HK-2 (cell line): ENCODE results near the gene HOXA11.
A peak's percentile ranks its signal among the peaks of the same experiment; 100 is the strongest.

ENCODE experiments used
- DNase-seq: peaks from one replicate; pipeline ENCODE4 v3.0.0-alpha.2; 2018; ENCODE audit not compliant: unreplicated experiment

The HOXA11 gene

DNA sequence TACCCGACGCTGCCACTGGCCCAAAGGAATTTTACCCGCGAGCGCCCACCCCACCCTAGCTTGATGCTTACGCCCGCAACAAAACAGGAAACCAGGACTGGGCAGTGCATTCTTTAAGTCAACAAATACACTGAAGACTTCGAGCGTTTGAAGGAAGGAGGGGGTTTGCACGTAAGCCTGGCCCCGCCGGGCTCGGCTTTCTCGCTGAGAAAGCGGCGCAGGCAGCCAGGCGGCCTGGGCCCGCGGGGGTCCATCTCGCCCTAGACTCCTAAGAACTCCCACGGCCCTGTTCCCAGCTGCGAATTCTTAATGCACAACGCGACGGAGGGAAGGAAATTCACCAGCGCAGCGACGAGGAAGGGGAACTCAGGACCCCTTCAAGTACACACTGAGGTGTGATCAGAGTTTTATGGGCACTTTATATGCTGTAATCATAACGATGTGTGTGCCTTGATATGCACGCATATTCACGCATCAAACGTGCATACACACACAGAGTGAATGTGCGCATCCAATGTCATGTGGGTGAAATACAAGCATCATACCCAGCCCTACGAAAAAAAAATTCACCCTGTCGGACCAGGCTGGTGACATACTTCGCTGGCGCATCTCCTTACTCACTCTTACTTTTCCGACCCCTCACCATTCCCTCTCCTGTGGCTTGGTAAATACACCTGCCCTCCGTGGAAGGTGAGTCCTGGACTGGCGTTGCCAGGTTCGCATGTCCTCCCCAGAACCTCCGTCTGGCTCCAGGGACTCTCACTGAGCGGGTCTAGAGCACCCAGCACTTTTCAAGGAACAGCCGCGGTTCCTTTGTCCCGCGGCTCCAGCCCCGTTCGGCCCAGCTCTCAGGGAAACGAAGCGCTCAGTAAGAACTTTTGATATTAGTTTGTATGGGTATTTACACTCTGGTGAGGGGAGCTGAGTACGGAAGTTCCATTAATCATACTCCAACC, 20.6 kb upstream of the HOXA11 start:
- no peak for DNase-seq

DNA sequence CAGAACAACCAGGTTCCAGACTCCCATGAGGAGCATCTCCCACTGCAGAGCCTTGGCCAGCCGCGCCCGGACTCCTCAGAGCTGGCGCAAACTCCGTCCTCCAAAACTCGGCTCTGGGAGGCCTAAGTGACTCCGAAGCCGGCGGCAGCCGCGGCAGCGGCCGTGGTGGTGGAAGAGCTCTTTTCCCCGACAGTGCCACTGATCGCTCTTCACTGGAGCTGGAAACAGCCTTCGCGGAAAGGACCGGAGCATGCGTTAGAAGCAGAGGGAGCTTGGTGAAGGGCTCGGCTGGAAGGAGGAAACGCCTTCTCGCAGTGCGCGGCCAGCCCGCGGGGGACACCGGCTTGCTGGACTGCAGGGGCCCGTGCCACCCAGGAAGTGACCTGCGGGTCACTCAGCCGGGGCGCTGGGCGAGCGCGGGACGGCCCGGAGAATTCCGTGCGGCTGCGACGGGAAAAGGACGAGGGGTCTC, 19.9 kb upstream of the HOXA11 start:
- no peak for DNase-seq

DNA sequence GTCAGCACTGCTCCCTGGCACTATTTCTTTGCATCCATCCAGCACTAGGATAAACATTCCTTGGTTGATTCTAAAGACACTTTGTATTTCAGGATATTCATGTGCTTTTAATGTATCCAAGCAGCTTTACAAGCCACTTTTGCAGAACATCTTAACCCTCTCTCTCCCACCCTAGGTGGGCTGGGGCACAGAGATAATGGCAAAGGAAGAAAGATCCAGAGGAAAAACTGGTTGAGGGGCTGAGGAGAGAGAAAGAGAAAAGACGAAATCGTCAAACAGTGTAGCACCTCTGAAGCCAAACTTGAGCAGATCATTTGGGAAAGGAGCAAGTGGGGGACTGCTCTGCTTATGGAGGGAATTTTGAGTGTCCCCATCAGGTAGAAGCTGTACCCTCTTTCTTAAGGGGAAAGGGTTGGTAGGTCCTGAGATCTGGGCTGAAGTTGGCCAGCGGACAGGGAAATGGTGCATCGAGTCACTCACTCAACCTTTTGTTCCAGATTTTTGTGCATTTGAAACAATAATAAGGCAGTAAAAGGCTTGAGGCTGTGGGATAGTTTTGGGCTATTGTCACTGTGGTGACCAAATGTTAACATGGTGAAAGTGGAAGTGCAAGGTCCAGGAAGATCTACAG, 19.0 kb upstream of the HOXA11 start:
- DNase-seq, result no peak

DNA sequence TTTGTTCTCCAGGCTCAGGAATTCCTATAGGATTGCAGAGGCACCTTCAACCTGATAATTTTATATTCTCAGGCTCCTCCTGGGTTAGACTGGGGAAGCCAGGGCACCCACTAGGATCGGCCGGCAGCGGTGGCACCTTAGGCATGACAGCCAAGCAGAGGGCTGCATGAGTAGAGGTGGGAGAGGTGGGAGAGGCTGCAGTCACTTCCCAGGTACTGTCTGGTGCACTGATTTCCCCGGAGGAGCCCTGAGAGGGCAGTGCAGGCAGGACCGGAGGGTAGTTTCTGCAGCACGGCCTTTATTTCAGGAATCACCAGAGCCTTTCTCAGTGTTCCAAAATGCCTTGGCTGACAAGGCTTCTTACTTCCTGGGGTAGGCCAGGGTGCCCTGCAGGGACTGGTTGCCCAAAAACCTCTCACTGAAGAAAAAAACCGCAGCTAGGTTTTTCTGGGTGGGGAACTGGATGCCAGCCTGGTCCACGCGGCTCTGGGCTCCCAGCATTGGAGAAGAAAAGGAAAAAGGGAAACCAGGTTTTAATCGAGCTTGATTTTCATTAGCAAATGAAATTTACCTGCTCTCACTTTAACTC, 18.4 kb upstream of the HOXA11 start:
- no peak for DNase-seq

DNA sequence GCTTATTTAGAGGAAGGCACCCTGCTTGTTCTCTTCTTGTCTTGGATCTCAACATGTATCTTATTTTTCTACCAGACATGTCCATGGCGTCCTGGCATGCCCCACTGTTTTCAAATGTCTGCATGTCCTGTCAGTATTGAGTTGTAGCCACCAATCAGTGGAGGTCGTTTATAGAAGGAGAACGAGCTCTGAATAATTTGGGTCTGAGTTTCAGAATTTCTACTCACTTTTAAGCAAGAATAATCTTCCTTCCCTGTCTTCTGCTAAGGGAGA, 17.8 kb upstream of the HOXA11 start:
- DNase-seq, result no peak

DNA sequence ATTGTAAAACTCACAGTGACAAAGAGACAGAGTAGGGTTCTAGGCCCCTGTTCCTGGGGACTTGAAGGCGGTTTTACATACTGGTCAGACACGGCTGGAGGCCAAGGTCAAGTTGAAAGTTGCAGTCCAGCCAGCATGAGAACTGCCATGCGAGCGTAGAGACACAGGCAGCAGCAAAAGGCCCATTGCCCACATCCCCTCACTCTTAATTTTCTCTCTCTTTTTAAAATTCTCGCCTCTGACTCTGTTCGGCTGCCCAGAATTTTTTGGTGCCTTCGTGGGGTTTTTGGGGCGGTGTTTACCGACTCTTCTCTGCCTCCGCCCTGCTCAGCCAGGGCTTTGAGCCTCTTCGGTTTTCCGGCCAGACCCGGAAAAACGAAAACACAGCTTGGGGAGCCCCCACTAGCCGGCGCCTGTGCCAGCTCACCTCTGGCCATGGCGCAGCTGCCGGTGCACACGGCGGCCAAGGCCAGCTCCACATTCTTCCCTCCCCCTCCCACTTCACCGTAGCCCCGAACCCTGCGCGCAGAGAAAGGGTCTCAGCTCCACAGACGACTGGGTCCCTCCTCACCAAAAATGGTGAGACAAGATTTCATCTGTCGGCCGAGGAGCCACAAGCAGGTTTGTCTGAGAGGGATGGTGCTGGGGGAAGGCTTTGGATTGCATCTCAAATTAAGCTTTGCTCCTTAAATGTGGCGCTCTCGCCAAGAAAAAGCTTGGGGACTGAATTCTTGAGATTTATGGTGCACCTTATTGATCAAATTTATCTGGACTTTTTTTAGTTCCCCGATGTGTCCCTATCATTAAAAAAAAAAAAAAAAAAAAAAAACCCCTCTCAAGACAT, 17.2 kb upstream of the HOXA11 start:
- no peak for DNase-seq

DNA sequence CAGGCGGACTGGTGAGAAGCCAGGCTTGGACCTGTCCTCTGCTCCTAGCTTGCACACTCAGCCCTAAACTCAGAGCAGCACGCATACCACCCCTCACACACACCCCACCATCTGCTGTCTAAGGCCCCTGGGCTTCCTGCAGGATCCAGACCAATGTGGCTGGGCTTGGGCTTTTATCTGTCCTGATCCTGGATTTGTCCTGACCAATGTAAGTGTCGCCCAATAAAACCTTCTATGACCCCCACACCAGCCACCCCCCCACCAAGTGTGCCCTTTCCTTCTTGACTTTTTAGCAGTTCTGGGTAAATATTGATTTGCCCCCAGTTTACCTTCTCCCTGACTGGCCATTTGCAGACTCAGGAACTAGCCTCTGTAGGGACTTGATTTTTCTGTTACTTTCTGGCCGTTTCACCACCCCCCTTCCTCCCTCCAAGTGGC, 16.6 kb upstream of the HOXA11 start:
- no peak for DNase-seq

DNA sequence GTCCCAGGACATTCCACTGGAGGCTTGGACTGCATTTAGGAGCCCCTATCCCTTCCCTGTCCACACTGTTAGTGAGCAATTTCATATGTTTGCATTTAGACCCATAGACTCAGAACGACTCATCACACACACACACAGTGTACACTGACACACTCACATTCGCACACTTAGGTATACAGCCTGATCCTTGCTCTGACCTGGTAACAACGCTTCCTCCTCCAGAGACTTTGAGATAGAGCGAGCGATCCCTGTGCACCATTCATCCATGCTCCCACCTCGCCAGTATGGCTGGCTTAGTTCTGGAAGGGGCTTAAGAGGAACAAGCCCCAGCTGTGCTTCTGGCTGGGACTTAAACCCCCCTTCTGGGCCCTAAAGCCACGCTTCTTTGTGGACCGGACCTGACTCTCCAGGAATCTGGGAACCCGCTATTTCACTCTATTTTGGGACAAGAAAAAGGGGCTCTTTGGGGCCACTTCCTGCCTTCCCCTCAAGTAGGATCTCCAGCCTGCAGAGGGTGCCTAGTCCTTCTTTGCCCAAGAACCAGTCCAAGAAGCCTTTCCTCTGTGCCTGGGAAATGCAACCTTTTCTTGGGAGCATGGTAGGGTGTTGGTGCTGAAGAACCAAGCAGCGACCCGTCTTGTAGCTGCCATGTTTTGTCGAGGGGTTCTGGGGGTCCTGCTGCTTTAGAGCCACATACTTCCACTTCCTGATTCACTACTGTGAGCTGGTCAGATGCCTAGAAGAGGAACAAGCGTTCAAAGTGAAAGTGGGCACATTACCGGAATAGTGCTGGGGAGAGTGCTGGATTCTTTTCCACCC, 15.9 kb upstream of the HOXA11 start:
- no peak for DNase-seq

DNA sequence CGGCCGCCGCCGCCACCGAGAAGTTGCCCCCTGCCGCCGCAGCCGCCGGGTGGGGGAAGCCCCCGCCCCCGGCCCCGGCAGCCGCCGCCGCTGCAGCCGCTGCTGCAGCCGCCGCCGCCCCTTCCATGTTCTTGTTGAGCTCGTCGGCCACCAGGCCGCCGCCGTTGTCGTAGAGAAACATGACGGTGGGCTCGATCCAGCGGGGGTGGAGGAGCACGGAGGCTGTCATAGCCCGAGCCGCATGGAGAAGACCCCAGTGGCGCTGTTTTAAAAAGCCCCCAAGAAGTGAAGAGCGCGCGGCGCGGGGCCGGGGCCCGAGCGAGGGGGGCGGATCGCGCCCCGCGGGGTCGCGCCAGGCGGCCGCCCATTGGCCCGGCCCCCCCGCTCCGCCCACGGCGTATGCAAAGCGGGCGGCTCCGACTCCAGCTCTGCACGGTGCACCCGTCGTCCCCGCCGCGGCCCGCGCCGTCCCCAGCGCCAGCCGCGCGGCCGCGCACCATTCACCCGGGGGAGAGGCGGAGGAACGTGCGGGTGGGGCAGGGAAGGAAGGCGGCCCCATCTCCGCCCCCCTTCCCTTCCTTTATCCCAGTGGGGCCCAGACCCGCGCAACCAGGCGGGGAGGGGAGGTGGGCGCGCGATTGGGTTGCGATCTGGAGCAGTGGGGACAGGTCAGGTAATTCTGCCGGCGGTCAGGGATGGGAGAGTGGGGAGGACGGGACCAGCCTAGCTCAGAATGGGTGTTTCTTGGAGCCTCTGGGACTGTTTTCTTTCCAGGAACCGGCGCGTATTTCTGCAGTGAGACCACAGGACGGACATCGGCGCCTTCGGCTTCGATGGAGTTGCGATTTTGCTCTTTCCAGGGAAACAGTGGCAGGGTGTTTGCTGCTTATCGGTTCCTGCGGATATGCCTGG, 15.1 kb upstream of the HOXA11 start, which contains the start of gene HOXA13:
Gene HOXA13 (minus strand): TSS at position 243 of the 912 bp plus-strand sequence. CDS start 14 bp downstream, at position 229.
- DNase-seq, result no peak

DNA sequence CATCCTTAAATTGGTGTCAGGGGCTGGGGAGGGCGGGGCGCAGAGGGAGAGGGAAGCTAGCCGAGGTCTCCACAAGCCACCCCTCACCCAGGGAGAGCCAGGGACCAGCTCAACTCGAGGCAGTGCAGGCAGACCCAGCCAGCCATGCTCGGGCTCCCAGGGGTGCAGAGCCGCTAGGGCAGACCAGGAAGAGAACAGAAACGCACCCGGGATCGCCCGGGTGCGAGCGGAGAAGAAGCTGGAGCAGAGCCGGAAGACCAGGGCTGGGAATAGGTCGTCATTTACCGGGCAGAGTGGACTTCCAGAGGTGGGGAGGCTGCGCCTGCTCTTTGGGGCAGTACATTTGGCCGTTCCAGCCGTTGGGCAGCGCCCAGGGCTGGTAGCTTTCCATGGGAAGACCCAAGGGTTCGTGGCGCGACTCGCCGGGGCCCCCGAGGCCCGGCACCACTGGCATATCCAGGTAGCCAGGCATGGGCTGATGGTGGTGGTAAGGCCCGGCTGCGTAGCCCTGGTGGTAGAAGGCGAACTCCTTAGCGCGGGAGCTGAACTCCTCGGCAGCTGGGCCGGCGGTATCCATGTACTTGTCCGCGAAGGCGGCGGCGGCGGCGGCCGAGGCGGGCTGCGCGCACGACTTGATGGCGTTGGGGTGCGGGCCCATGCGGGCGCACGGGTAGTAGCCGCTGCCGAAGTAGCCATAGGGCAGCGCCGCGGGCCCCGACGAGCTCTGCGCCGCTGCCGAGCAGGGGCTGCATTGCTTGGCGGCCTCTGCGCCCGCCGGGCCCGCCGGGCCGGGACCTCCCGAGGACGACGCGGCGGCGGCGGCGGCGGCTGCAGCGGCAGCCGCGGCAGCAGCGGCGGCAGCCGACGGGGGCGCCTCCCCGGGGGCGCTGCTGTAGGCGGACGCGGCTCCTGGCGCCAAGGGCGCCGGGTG, 14.1 kb upstream of the HOXA11 start:
- DNase-seq, result no peak

DNA sequence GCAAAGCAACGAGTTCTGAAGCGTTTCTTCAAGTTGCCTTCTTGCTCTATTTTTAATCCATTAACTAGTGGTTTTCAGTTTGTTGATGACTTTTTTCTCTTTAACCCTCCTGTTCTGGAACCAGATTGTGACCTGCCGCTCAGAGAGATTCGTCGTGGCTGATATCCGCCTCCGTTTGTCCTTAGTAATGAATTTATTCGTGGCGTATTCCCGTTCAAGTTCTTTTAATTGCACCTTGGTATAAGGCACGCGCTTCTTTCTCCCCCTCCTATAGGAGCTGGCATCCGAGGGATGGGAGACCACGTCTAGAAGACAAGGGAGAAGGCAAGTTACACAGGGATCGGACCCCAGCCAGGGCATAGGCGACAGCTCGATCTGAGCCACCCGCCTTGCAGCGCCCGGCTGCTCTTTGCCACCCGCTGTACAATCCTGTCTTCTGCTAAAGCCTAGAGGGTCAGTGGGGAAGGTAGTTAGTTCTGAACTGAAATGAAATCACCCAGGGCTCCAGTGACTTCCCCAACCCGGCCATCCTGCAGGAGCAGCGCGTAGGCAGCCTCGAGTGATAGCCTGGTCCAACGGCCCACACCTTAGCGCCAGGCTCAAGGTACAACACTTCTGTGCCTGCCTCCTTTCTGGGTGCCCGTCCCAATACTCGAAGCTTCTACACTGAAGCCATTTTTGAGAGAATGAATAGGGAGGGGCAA, 13.3 kb upstream of the HOXA11 start:
- DNase-seq, result no peak

DNA sequence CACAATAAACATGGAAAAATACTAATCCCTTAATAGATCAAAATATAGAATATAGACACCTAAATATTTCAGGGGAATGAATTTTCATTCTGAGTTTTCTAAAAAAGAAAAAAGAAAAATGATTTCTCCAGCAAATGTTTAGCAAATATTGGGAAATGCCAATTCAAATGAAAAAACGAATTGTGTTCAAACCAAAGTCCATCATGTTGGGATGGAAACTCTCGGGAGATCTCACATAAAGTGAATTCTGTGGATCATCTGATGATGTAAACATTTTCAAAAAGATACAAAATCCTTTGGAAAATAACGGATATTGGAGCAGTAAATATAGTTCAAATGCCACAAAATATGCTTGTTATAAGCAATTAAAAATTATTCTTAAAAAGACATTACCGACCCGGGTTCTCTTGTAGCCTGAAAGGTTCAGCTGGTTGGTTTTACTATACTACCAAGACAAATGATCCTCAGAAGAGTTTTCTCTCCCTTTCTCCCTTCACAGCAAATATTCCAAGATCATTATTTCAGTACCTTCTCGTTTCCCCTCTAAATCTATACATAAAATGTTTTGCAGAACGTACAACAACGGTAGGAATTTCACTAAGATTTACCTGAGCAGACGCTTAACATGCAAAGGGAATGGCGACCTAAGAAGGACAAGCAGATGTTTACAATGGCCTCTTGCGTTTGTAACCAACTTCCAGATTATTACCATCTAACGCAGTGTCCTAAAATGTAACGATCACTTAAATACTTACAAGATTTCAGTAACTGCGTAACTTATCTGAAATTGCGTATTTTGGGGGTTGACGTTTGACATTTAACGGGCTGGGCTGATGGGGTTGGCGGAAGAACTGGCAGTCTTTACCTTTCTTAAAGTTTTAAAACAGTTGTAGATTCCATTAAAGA, 12.4 kb upstream of the HOXA11 start:
- no peak for DNase-seq

DNA sequence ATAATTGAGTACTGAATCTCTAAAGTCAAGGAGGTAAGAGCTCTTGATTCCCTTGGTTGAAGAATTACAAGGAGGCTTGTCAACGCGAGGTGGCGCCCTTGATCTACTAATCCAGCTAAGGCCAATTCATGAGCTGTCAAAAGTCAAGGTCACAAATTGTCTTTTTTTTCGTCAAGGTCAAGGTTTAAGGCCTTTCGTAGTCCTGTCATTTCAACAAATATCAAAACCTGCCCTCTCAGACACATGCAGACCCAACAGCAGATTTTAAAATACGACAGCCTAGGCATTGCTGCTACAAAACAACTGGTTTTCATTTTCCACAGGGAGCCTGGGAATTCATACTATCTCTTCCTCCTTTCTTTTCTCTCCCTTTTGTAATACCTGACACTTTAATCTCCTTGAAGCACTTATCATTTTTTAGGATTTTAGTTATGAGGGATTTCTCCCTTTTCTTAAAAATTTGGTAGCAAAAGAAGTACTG, 11.3 kb upstream of the HOXA11 start:
- DNase-seq, result peak; percentile 66

DNA sequence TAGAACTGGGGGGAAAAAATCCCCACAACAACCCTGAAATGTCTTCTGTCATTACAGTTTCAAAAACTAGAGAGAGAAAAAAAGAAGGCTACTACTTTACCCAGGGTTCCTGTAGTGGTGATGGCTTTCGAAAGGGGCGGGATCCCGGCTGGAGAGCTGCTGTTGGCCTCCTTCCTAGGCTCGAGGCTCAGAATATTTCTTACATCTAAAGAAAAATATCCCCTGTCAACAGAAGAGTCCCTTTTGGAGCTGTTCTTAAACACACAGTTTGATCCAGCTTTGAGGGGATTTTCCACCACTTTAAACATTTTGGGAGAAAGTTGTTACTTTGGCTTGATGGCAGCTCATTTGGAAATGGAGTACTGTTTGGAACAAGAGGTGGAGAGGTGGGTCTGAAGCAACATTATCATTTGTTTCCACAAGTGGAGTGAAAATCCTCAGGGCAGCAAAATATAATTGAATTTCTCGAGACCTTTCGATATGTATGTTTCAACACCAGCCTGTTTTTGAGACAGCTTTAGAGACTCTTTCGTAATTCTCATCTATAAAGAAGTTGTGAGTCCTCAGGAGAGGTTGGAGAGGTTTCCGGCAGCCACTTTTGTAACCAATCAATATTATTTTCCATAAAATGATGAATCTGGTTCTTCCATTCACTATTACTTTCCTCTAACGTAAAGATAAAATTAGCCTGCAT, 9.8 kb upstream of the HOXA11 start:
- no peak for DNase-seq

DNA sequence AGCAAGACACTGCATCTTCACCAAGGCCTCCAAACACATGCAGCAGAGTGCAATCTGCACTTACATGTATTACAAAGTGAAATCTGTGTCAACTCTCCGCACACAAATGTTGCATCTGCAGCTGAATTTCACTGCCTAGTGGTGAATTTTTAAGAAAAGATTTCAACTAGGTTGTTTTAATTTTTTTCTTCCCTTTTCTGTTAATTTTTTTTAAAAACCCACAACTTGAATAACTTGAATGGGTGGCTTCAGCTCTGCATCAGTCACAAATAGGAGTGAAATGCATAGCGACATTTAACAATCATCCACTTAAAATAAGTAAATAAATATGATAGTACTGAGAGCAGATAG, 8.9 kb upstream of the HOXA11 start:
- DNase-seq, result no peak

DNA sequence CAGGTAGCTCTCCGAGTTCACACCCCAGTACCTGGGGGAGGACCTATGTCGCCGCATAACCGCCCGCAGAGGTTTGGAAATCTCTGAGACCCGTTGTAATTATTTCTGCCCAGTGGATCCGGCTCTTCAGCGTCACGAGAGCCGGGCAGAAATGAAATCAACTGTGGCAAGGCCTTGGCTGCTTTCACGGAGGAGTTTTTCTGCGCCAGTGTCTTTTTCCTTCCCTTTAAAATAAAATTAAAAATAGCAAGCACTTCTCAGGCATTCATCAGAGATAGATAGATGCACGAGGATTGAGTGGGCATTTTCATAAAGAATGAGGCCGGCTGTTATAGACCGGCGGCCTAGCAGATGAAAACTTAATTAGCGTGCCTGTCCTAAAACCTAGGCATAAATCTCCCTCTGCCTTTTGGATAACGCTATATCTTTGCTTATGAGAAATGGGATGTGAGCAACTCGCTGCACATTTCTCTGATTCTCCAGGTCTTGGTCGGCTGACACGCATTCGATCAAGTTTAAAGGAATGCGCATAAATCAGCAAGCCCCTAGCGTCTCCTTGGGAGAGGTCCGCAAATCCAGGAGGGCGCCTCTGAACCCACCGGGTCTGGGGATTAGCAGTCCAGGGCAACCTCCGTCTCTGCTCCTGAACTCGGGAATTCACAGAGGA, 8.4 kb upstream of the HOXA11 start:
- no peak for DNase-seq
